Smooth muscle cell (in vitro differentiated cells): ENCODE data around the gene VDAC2. TPM values are rescaled to one million over a fixed set of nuclear protein-coding genes. Genes with fewer than 3 reads are reported as not detected.

Experiments
- DNase-seq: peaks from one replicate; lab custom pipeline; 2025; ENCODE audit not compliant: unreplicated experiment; lab: John Stamatoyannopoulos, UW
- H2AFZ ChIP-seq: fragments of 200-600 bp; sonication (generic); 2 replicates; pipeline ENCODE4 v1.6.0; 2016; ENCODE audit warnings: antibody characterized with exemption, low read depth, mild to moderate bottlenecking
- H3F3A ChIP-seq: fragments of 200-600 bp; sonication (generic); 2 replicates; pipeline ENCODE4 v1.6.0; 2017; ENCODE audit warnings: antibody characterized with exemption, low read depth
- H3K27ac ChIP-seq: fragments of 200-600 bp; sonication (generic); 2 replicates; pipeline ENCODE4 v1.5.1; 2016; ENCODE audit warnings: low read depth, mild to moderate bottlenecking
- H3K27me3 ChIP-seq: fragments of 200-600 bp; sonication (generic); 2 replicates; pipeline ENCODE4 v1.6.1; 2016; ENCODE audit warnings: low read depth, mild to moderate bottlenecking
- H3K36me3 ChIP-seq: fragments of 200-600 bp; sonication (generic); 2 replicates; pipeline ENCODE4 v1.5.1; 2016; ENCODE audit warnings: low read depth
- H3K4me1 ChIP-seq: fragments of 200-600 bp; sonication (generic); 2 replicates; pipeline ENCODE4 v1.5.1; 2016; ENCODE audit warnings: low read depth
- H3K4me2 ChIP-seq: fragments of 200-600 bp; sonication (generic); 2 replicates; pipeline ENCODE4 v1.6.0; 2016; ENCODE audit warnings: mild to moderate bottlenecking
- H3K4me3 ChIP-seq: fragments of 200-600 bp; sonication (generic); 2 replicates; pipeline ENCODE4 v1.5.1; 2016; ENCODE audit warnings: mild to moderate bottlenecking
- H3K79me2 ChIP-seq: fragments of 200-600 bp; sonication (generic); 2 replicates; pipeline ENCODE4 v1.6.0; 2016; ENCODE audit warnings: low read depth, mild to moderate bottlenecking
- H3K9ac ChIP-seq: fragments of 200-600 bp; sonication (generic); 2 replicates; pipeline ENCODE4 v1.6.0; 2016; ENCODE audit warnings: low read depth
- H3K9me3 ChIP-seq: fragments of 200-600 bp; sonication (generic); replicated peaks from 2 replicates; pipeline ENCODE4 v1.5.1; 2016; ENCODE audit warnings: low read depth
- H4K20me1 ChIP-seq: fragments of 200-600 bp; sonication (generic); 2 replicates; pipeline ENCODE4 v1.6.0; 2016; ENCODE audit warnings: low read depth
- CTCF ChIP-seq: fragments of 200-600 bp; sonication (generic); IDR thresholded peaks from 2 replicates; pipeline ENCODE4 v1.5.1; 2017; ENCODE audit warnings: borderline replicate concordance, mild to moderate bottlenecking, antibody characterized with exemption; ENCODE audit not compliant: insufficient read depth, poor library complexity, severe bottlenecking
- WGBS: methylation state at CpG from one replicate; pipeline ENCODE4 v1.1.7; 2016; ENCODE audit warnings: low lambda C conversion rate; 5-methylcytosine and 5-hydroxymethylcytosine counted together
- polyA plus RNA-seq: library from polyadenylated mRNA; unstranded; fragments of >200 nt; fragmentation: Nextera tagmentation; extraction: Ambion mirVana; gene quantifications from 2 replicates; pipeline ENCODE4 v1.2.1, GENCODE V29; 2016
- total RNA-seq: library from RNA; depleted of rRNA; stranded (reverse); fragments of >200 nt; gene quantifications from 2 replicates; pipeline ENCODE4 v1.2.3, GENCODE V29; 2014

VDAC2 gene
- total and polyA plus RNA-seq, 2 experiments from 2014 or later, result 183 to 207 TPM

- no peak for DNase-seq
- Histone ChIP-seq H3K9ac (no peak overlapping the region), H2AFZ (no peak overlapping the region), H3K27ac (no peak overlapping the region), H3K9me3 (peaks cover 15% of the 10 kb centered on the region), H3K27me3 (no peaks in the 10 kb centered on the region), H3K36me3 (no peaks in the 10 kb centered on the region), H4K20me1 (no peaks in the 10 kb centered on the region), H3K79me2 (no peaks in the 10 kb centered on the region), H3F3A (no peaks in the 10 kb centered on the region), H3K4me3 (no peak overlapping the region), H3K4me2 (no peak overlapping the region), H3K4me1 (no peaks in the 10 kb centered on the region)
- TF ChIP-seq CTCF, result no peak
- 98% methylated on average over 2 of the region's 2 CpGs for whole genome bisulfite sequencing
Observed at GRCh38 chr10:75254739-75255138, 44.1 kb downstream of the VDAC2 start.

DNA sequence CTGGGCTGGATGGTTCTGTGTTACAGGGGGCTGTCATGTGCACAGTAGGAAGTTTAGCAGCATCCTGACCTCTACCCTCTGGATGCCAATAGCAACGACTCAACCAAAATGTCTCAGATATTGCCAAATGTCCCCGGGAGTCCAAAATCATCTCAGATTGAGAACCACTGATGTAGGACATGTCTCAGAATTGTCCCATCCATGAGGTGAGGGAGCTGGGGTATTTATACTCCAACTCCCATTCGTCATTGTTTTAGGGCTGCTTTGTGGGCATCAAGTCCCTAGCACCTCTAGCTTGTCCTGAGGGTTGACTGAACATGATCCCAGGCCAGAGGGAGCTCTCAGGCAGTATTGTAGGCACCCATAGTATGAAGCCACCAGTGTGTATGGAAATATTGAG, 50.4 kb downstream of the VDAC2 start:
- no peaks in the 10 kb centered on the region for H3K36me3 ChIP-seq
- no peaks in the 10 kb centered on the region for H3K4me1 ChIP-seq
- no peak for DNase-seq
- H3K4me3 ChIP-seq, result no peak overlapping the region
- H3K4me2 ChIP-seq, result no peak overlapping the region
- 75% methylated on average over 3 of the region's 3 CpGs for WGBS
- no peaks in the 10 kb centered on the region for H3F3A ChIP-seq
- no peaks in the 10 kb centered on the region for H4K20me1 ChIP-seq
- no peak overlapping the region for H3K9ac ChIP-seq
- H2AFZ ChIP-seq, result no peak overlapping the region
- H3K27me3 ChIP-seq, result no peaks in the 10 kb centered on the region
- TF ChIP-seq CTCF, result no peak
- H3K79me2 ChIP-seq, result no peaks in the 10 kb centered on the region
- no peak overlapping the region for H3K27ac ChIP-seq
- no peaks in the 10 kb centered on the region for H3K9me3 ChIP-seq

DNA sequence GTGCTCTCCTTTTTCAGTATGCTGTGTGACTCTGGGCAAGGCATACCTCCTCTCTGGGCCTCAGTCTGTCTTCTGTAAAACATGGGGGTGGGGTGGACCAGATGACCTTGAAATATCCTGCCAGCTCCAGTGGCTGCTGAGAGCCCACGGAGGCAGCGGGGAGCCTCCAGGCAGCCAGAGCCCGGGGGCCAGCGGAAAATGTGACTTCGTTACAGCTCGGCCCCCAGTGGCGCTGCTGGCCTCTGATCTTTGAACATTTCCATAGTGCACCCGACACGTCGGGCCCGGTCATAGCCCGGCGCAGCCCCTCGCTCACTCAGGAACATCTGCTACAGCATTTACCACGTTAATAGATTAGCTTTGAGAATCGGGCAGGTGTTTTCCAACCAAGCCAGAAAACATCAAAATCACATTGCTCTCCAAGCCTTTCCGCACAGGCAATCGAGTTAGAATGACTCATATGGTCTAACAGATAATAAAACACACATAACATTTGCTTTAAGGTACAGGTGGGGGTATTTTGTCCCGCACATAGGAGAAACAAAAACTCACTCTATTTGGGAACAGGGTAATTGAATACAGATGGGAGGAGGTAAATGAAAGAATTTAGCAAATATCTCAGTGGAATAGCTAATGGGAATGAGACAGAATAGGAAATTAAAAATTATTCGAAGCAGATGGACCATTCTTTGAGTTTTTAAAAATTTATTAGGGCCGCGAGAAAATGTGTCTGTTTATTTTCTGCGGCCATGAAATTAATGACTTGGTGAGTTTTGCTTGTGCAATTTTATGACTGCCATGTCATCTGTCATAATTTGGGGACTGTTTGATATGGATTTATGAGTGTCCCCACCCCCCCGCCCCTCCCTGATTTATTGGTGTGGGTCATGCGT, 51.5 kb downstream of the VDAC2 start:
- Histone ChIP-seq H3K36me3 (no peaks in the 10 kb centered on the region), H3K4me3 (no peak overlapping the region), H3K9me3 (no peaks in the 10 kb centered on the region), H2AFZ (no peak overlapping the region), H3K9ac (no peak overlapping the region), H3K4me1 (no peaks in the 10 kb centered on the region), H3K4me2 (no peak overlapping the region), H3K27me3 (no peaks in the 10 kb centered on the region), H3K79me2 (no peaks in the 10 kb centered on the region), H3K27ac (no peak overlapping the region), H4K20me1 (no peaks in the 10 kb centered on the region), H3F3A (no peaks in the 10 kb centered on the region)
- 89% methylated on average over 25 of the region's 25 CpGs for WGBS
- no peak for TF ChIP-seq CTCF
- no peak for DNase-seq

DNA sequence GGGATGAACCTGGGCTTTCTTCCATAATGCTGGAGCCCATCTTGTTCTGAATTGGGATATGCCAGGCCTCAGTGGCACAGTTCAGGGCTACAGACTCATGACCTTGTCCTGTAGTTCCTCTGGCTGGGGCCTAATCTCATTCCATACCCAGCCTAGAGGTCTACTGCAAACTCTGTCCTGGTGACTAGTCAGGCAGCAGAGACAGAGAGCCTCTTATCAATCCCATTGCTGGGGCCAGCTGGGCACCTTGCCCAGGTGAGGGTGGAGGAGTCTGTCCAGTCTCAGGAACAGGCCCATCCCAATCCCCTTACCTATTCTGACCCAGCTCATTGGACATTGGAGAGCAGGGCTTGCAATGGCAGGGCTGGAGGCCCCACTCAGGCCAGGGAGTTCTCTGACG, 53.2 kb downstream of the VDAC2 start:
- H3K79me2 ChIP-seq, result no peaks in the 10 kb centered on the region
- WGBS, result 100% methylated on average over 1 of the region's 1 CpG
- no peak for DNase-seq
- no peak overlapping the region for H3K27ac ChIP-seq
- no peaks in the 10 kb centered on the region for H3K9me3 ChIP-seq
- H3K4me3 ChIP-seq, result no peak overlapping the region
- no peak for TF ChIP-seq CTCF
- H3K36me3 ChIP-seq, result no peaks in the 10 kb centered on the region
- no peak overlapping the region for H3K9ac ChIP-seq
- H3K4me2 ChIP-seq, result no peak overlapping the region
- no peaks in the 10 kb centered on the region for H3K4me1 ChIP-seq
- no peak overlapping the region for H2AFZ ChIP-seq
- H4K20me1 ChIP-seq, result no peaks in the 10 kb centered on the region
- H3F3A ChIP-seq, result no peaks in the 10 kb centered on the region
- no peaks in the 10 kb centered on the region for H3K27me3 ChIP-seq
